ENCODE measurements around the gene AGPAT1. TPM values are rescaled to one million over a fixed set of nuclear protein-coding genes. Genes with fewer than 3 reads are reported as not detected.

The AGPAT1 gene
- total and polyA plus RNA-seq, 2 experiments from 2014 or later = 39.7 to 71.2 TPM

DNA sequence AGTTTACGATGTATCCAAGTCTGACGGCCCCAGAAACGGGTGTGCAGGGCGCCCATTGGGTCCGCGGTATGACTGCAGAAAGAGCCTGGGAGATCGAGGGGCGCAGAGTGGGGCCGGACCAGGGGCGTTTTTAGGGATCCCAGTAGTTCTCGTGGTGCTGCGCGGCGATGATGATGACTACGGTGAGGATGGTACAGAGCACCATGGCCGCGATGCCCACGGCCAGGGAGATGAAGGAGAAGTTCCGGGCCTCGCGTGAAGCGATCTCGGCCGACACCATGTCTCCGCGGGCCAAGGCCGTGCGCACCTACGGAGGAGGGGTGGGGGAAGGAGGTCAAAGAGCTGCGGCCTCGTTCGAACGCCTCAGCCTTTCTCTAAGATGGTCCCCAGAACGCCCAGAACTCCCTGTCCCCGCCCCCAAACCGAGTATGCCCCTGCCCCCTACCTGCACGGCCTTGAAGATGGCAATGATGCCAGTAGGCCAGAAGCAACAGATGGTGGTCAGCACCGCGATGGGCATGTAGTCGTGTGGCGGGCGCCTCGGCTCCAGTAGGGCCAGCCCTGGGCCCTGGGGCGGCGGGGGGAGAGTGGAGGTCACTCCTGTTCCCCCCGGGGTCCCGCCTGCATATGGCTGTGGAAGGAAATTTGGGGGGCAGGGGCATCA lies 26.7 kb downstream of the AGPAT1 start:
- H3K36me3 ChIP-seq (ENCODE audit: low read depth) = peaks cover 4% of the 10 kb centered on the region; the same call in 1 of the 2 replicates
- peaks cover 4% of the 10 kb centered on the region; the same call in 1 of the 2 replicates for H3K79me2 ChIP-seq (ENCODE audit: insufficient read depth)
- H3K4me3 ChIP-seq = no peak overlapping the region
- in situ Hi-C loops (cut with MboI) = no loop called here
- H3K9me2 ChIP-seq (ENCODE audit: insufficient read depth) = no peaks in the 10 kb centered on the region
- TF ChIP-seq EZH2phosphoT487 (IDR thresholded peaks at IDR 0.05; ENCODE audit: insufficient read depth, low read depth) = no peak
- TF ChIP-seq EZH2 (IDR thresholded peaks at IDR 0.05; ENCODE audit: insufficient read depth, poor library complexity, severe bottlenecking) = no peak
- H3K4me1 ChIP-seq (ENCODE audit: insufficient read depth) = peaks cover 14% of the 10 kb centered on the region
- H3K9me3 ChIP-seq (ENCODE audit: low read depth) = no peaks in the 10 kb centered on the region
- 93 to 95% methylated on average over 23 to 47 of the region's 47 CpGs for WGBS, 2 experiments (ENCODE audit: low coverage in 1 of 2, low lambda C conversion rate in 2 of 2, missing lambda C conversion rate in 2 of 2)
- no peaks in the 10 kb centered on the region for H3K27me3 ChIP-seq (replicated peaks; ENCODE audit: insufficient read depth)
- no peak overlapping the region for H3K9ac ChIP-seq
- DNase-seq = no peak
- no peak overlapping the region for H3K4me2 ChIP-seq (ENCODE audit: unreplicated experiment)
- no peak overlapping the region for H3K27ac ChIP-seq
- H2AFZ ChIP-seq = no peak overlapping the region
- peaks cover 9% of the 10 kb centered on the region; the same call in 1 of the 2 replicates for H3F3A ChIP-seq (ENCODE audit: insufficient read depth)
- no peaks in the 10 kb centered on the region for H4K20me1 ChIP-seq (ENCODE audit: insufficient read depth)

DNA sequence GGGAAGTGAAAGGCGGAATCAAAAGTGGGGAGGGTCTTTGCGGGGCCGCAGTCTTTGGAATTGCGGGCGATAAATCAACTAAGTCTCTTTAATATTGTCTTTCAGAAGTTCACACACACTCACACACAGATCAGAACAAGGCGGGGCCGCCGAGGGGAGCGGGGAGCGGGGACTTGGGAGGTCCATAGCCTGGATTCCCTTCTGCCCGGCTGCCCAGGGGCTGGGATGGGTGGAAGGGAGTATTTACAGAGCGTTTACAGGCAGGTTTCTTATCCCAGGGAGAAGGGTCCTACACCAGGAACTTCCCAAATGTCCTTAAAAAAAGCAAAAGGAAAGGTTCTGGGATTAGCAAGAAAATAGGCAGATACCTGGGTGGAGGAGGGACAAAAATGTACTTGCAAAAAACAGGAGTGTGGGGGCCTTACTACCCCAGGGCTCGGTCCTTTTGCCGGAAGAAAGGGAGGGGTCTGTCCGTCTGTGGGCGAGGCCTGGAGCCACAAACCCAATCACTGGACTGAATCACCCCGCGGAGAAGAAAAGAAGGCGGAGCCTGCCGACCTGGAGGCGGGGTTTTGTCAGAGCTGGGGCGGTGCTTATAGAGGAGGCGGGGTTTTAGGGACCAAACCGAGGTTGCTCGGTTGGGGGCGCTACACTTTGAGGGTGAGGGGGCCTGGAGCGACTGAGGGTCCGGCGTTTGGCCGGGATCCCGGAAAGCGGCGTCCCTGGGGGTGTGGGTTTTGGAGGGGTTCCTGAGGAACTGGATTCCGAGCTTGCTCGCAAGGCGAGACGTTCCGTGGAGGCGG lies 27.4 kb downstream of the AGPAT1 start:
- no peak overlapping the region for H3K9ac ChIP-seq
- no peaks in the 10 kb centered on the region for H4K20me1 ChIP-seq (ENCODE audit: insufficient read depth)
- no peak overlapping the region for H2AFZ ChIP-seq
- DNase-seq = peak; percentile 27
- H3K27ac ChIP-seq = no peak overlapping the region
- H3K4me3 ChIP-seq = no peak overlapping the region
- TF ChIP-seq EZH2 (IDR thresholded peaks at IDR 0.05; ENCODE audit: insufficient read depth, poor library complexity, severe bottlenecking) = no peak
- no peak for TF ChIP-seq EZH2phosphoT487 (IDR thresholded peaks at IDR 0.05; ENCODE audit: insufficient read depth, low read depth)
- H3K4me2 ChIP-seq (ENCODE audit: unreplicated experiment) = no peak overlapping the region
- no peaks in the 10 kb centered on the region for H3K9me2 ChIP-seq (ENCODE audit: insufficient read depth)
- in situ Hi-C loops (cut with MboI) = no loop called here
- WGBS, 2 experiments (ENCODE audit: low coverage in 1 of 2, low lambda C conversion rate in 2 of 2, missing lambda C conversion rate in 2 of 2) = 71 to 77% methylated on average over 39 of the region's 39 CpGs
- peaks cover 4% of the 10 kb centered on the region; the same call in 1 of the 2 replicates for H3K36me3 ChIP-seq (ENCODE audit: low read depth)
- no peaks in the 10 kb centered on the region for H3K9me3 ChIP-seq (ENCODE audit: low read depth)
- H3K4me1 ChIP-seq (ENCODE audit: insufficient read depth) = peaks cover 14% of the 10 kb centered on the region
- H3F3A ChIP-seq (ENCODE audit: insufficient read depth) = peaks cover 9% of the 10 kb centered on the region; the same call in 1 of the 2 replicates
- H3K27me3 ChIP-seq (replicated peaks; ENCODE audit: insufficient read depth) = no peaks in the 10 kb centered on the region
- H3K79me2 ChIP-seq (ENCODE audit: insufficient read depth) = peaks cover 4% of the 10 kb centered on the region; the same call in 1 of the 2 replicates

DNA sequence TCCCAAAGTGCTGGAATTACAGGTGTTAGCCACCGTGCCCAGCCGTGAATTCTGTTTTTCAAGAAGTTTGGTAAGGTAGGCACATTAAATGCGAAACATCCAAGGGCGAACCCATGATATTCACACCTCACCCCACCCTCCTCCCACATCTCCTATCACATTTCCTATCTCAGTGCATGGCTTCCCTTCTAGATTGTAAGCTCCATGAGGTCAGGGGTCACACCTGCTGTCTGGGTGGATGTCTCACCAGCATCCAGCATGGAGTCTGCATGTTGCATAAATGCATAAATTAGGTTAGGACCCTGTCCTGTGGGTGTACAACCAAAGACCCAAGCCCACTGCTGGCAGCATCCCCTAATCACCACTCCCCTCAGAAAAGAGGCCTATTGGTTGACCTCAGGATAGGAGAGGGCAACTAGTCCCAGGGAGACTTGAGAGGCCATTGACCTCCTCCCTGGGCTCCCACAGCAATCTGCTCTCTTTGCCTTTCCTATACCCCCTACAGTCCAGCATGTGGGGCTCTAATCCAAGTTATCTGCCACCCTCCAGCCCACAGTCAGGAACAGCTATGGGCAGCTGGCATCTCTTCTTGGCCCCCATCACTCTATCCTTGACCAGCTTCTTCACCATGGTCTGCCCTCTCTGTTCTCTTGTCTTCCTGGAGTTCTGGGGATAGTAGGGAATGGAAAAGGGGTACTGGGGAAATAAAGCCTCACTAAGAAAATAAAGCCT lies 28.3 kb downstream of the AGPAT1 start:
- Histone ChIP-seq H2AFZ (no peak overlapping the region), H3K9ac (no peak overlapping the region), H3K36me3 (ENCODE audit: low read depth) (peaks cover 4% of the 10 kb centered on the region; the same call in 1 of the 2 replicates), H3K9me3 (ENCODE audit: low read depth) (no peaks in the 10 kb centered on the region), H3K4me1 (ENCODE audit: insufficient read depth) (peaks cover 7% of the 10 kb centered on the region), H3K4me2 (ENCODE audit: unreplicated experiment) (no peak overlapping the region), H3K4me3 (no peak overlapping the region), H3K27ac (no peak overlapping the region), H4K20me1 (ENCODE audit: insufficient read depth) (no peaks in the 10 kb centered on the region), H3K79me2 (ENCODE audit: insufficient read depth) (peaks cover 4% of the 10 kb centered on the region; the same call in 1 of the 2 replicates), H3K9me2 (ENCODE audit: insufficient read depth) (no peaks in the 10 kb centered on the region), H3F3A (ENCODE audit: insufficient read depth) (0 out of 2 replicates have a peak, but pooled peaks cover 1% of the 10 kb centered on the region), H3K27me3 (replicated peaks; ENCODE audit: insufficient read depth) (no peaks in the 10 kb centered on the region)
- DNase-seq = no peak
- 95 to 97% methylated on average over 4 of the region's 4 CpGs for WGBS, 2 experiments (ENCODE audit: low coverage in 1 of 2, low lambda C conversion rate in 2 of 2, missing lambda C conversion rate in 2 of 2)
- no peak for TF ChIP-seq EZH2 (IDR thresholded peaks at IDR 0.05; ENCODE audit: insufficient read depth, poor library complexity, severe bottlenecking)
- no peak for TF ChIP-seq EZH2phosphoT487 (IDR thresholded peaks at IDR 0.05; ENCODE audit: insufficient read depth, low read depth)
- in situ Hi-C loops (cut with MboI) = no loop called here

DNA sequence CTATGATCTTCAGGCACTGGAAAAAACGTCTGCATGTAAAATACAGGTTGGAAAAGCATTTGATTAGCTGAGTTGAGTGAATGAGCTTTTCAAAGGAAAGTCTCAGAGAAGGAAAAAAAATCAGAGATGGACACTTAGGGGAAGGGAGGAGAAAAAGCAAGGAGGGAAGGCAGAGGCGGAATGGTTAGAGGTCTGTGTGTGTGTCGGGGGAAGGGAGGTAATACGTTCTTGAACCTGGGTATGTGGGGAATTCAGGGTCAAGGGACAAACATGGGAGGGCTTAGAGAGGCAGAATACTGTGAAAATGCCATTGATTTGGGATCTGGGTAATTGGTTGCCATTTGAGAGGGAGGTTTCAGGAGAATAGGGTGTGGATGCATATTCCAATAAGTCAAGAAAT lies 29.2 kb downstream of the AGPAT1 start:
- H2AFZ ChIP-seq = 0 out of 2 replicates have a peak overlapping the region, but pooled peaks have one; percentile 28
- 69 to 73% methylated on average over 4 of the region's 4 CpGs for WGBS, 2 experiments (ENCODE audit: low coverage in 1 of 2, low lambda C conversion rate in 2 of 2, missing lambda C conversion rate in 2 of 2)

More for the DNA sequence above, 29.2 kb downstream of the AGPAT1 start:
- Histone ChIP-seq H3K79me2 (ENCODE audit: insufficient read depth) (no peaks in the 10 kb centered on the region), H3K9me3 (ENCODE audit: low read depth) (no peaks in the 10 kb centered on the region), H3F3A (ENCODE audit: insufficient read depth) (no peaks in the 10 kb centered on the region), H3K4me1 (ENCODE audit: insufficient read depth) (no peaks in the 10 kb centered on the region), H4K20me1 (ENCODE audit: insufficient read depth) (no peaks in the 10 kb centered on the region), H3K9ac (no peak overlapping the region), H3K4me3 (no peak overlapping the region), H3K27me3 (replicated peaks; ENCODE audit: insufficient read depth) (no peaks in the 10 kb centered on the region), H3K36me3 (ENCODE audit: low read depth) (peaks cover 4% of the 10 kb centered on the region; the same call in 1 of the 2 replicates), H3K4me2 (ENCODE audit: unreplicated experiment) (no peak overlapping the region), H3K9me2 (ENCODE audit: insufficient read depth) (no peaks in the 10 kb centered on the region), H3K27ac (no peak overlapping the region)
- DNase-seq = no peak
- in situ Hi-C loops (cut with MboI) = no loop called here
- no peak for TF ChIP-seq EZH2phosphoT487 (IDR thresholded peaks at IDR 0.05; ENCODE audit: insufficient read depth, low read depth)
- TF ChIP-seq EZH2 (IDR thresholded peaks at IDR 0.05; ENCODE audit: insufficient read depth, poor library complexity, severe bottlenecking) = no peak

Data from GM23248 (cell line).